Dermis blood vessel endothelial cell (primary cell): ENCODE data around the gene ERGIC1. TPM values are rescaled to one million over a fixed set of nuclear protein-coding genes. Genes with fewer than 3 reads are reported as not detected.
A peak's percentile ranks its signal among the peaks of the same experiment; 100 is the strongest.

Experiments used
- DNase-seq: peaks from one replicate; pipeline ENCODE4 v3.0.0; 2010
- total RNA-seq: library from RNA; depleted of rRNA; stranded (reverse); fragments of >200 nt; gene quantifications from 2 replicates; pipeline ENCODE4 v1.2.3, GENCODE V29; 2014

The ERGIC1 gene
- total RNA-seq, 1 donor from 2014 or later: 64.0 TPM

GRCh38 chr5:172904312-172904642 lies 70.2 kb downstream of the ERGIC1 start:
- no peak for DNase-seq

GRCh38 chr5:172904643-172905345 lies 70.7 kb downstream of the ERGIC1 start:
- DNase-seq: peak; percentile 82

GRCh38 chr5:172905346-172906140 lies 71.5 kb downstream of the ERGIC1 start:
- DNase-seq: no peak

- DNase-seq: no peak
Observed at GRCh38 chr5:172906436-172906835, 72.4 kb downstream of the ERGIC1 start.

- no peak for DNase-seq
Observed at GRCh38 chr5:172906888-172907287, 72.8 kb downstream of the ERGIC1 start.

GRCh38 chr5:172907657-172908056 lies 73.6 kb downstream of the ERGIC1 start:
- no peak for DNase-seq

- DNase-seq: no peak
Observed at GRCh38 chr5:172908662-172909061, 74.6 kb downstream of the ERGIC1 start.

DNA sequence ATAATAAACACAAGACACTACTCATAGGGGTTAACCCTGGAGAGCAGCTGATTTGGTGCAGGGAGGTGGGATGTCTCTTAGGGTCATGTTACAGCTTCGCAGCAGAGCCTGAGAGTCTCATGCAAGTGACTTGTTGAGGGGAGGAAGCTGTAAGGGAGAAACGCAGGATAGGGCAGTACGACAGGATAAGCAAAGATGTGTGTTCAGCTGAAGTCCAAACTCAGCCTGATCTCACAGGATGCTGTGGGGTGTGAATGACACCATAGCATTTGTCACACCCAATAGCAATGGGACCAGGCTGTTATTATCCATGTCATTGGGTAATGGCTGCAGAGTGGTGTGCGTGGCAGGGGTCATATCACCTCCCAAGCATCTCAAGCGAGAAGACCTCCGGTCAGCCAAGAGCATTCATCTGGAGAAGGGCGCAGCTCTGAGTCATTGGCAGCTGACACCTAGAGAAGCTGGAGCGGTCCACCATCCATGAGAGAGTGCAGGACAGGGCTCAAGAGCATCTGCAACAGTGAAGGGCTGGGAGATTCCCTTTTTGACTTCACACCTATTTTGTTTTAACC lies 76.0 kb downstream of the ERGIC1 start:
- no peak for DNase-seq

GRCh38 chr5:172910828-172911627 lies 77.0 kb downstream of the ERGIC1 start:
- DNase-seq: peak; percentile 91

- peak; percentile 53 for DNase-seq
Observed at GRCh38 chr5:172911628-172911880, 77.5 kb downstream of the ERGIC1 start.

DNA sequence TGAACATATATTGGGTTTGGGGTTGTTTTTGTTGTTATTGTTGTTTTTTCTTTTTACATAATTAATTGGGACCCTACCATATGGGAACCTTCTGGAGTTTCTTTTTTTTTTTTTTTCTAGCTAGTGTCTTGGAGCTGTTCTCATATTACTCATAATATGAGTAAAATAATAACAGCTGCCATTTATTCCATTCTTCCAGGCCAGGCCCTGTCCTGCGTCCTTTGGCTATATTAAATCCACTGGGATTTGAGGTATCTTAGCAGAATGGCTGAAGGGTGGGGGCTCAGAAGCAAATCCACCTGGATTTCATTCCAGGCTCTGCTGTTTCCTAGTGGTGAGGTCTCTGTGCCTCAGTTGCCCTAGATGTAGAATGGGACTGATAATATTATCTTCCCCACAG lies 77.9 kb downstream of the ERGIC1 start:
- no peak for DNase-seq

GRCh38 chr5:172913117-172913850 lies 79.2 kb downstream of the ERGIC1 start:
- DNase-seq: no peak

DNA sequence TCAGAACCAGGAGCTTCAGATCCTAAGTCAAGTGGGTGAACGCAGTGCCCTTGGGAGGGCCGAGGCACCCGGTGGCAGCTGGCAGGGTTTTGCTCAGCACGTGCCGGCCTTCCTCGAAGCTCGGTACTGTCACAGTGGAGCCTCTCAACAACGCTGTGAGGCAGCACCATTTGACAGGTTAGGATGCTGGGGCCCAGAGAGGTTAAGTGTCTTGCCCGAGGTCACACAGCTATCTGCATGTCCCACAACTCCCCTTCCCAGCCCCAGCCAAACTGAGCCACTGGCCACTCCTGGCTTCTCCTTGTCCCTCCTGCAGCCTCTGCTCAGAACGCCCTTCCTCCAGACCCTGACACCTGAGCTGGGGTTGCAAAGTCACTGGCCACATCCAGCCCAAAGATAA lies 81.5 kb downstream of the ERGIC1 start:
- DNase-seq: no peak

DNA sequence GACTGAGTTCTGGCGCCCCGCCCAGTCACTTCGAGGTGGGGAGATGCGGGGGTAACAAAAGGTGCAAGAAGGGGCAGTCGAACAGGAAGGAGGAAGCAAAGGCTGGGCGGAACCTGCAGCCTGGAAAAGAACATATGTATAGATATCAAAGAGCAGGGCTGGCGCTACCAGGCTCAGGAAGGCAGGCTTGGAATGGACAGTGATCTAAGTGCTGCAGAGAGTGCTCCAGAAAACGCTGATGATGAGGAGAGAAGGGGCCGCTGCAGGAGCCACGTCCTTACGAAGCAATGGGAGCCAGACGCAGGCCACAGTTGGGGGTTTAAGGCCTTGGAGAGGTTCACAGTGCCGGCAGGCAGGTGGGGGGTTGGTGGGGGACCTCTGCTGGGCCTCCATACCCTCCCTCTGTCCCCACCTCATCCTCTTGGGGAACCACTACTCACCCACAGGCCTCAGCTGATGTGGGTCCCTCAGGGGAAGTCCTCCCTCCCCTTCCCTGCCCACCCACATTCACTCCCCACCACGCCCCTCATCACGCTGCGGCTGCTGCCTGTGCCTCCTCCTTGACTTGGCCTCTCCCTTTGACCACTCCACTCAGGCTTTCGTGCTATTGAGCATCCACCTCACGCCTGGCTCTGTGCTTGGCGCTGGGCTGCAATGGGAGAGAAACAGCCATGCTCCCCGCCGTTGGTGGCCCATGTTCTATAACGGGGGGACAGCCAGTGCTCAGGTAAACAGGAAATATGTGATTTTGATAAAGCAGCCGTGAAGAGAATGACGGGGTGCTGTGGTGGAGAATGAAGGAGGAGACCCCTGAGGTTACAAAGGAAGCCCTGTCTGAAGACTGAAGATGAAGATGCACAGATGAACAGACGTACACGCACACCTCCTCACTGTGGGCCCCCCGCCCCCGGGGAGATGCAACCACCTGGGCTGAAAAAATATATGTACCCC lies 84.6 kb downstream of the ERGIC1 start:
- DNase-seq: no peak

DNA sequence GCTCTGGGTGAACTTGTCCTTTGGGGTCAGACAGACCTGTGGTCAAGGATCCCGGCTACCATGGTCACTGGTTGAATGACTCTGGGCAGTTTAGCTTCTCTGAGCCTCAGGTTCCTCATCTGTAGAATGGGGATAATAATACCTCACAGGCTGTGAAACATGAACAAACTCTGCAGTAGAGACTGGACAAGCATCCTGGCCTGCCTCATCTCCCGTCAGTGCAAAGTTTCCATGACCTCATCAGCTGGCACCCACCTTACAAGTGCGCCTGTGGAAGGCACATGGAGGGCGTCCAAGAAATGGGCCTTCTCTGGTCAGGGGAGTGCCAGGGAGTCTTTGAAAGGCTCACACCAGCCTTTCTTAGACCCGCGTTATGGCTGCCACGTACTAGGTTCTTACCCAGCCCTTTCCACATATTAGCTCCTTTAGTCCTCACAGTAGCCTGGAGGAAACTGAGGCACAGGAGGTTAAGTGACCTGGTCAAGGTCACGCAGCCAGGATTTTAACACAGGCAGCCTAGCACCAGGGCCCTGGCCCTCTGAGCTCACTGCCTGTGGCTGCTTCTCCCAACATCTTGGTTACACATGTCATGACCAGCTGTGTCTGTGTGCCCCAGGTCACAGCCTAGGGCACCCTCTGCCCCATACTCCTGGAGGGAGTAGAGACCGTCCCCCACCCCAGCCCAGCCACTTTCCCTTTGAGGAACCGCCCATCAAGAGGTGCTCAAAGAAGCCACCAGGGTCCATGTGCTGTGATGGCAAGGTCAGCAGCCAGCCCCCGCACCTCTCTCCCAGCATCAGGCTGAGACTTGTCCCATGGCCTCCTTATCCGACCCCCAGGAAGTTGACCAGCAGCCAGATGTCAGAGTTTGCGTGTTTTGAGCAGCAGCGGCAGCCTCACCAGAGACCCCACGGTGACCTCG lies 85.7 kb downstream of the ERGIC1 start:
- DNase-seq: no peak

GRCh38 chr5:172920447-172920849 lies 86.4 kb downstream of the ERGIC1 start:
- DNase-seq: peak; percentile 79

GRCh38 chr5:172920995-172921394 lies 86.9 kb downstream of the ERGIC1 start:
- DNase-seq: no peak

DNA sequence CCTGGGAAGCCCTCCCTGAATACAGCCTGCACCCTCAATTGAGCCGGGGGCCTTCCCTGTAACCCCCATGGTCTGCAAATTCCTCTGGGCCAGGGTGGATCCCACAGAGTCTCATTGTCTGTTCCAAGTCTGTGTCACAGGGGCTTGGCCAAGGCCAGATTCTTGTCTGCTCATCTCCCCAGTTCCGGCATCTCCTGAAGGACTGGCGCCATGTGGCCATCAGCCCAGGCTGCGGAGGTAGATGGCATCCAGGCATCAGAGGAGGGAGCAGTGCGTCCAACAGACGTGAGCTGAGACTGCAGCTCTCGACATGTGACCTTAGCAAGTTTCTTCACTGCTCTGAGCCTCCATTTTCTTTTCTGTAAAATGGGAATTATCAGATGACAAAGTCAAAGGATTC lies 87.9 kb downstream of the ERGIC1 start:
- no peak for DNase-seq

DNA sequence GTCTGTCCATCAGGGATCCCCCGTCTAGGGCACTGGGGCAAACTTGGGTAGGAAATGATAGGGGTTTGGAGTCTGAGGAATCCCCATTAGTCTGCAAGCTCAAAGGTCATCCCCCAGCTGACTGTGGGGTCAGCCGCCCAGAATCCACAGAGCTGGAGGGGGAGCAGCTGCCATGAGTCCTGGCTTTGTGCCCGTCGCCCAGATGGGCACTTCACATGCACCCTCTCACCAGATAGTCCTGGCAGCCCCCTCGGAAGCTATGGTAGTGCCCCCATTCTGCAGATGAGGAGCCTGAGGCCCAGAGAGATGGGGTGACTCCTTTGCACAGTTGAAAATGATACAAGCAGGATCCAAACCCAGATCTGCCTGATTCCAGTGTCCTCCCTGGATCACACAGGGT lies 89.5 kb downstream of the ERGIC1 start:
- DNase-seq: no peak

- DNase-seq: no peak
Observed at GRCh38 chr5:172925336-172925948, 91.4 kb downstream of the ERGIC1 start.
